ENCODE results near the gene ZFP36L1. TPM values are rescaled to one million over a fixed set of nuclear protein-coding genes. Genes with fewer than 3 reads are reported as not detected.

Gene ZFP36L1
- total and polyA plus RNA-seq, 9 of the 15 experiments (the other 6 are each of a cell fraction or from before 2014, with no cell fraction given) = 1.3 to 26.6 (median 3.7) TPM

DNA sequence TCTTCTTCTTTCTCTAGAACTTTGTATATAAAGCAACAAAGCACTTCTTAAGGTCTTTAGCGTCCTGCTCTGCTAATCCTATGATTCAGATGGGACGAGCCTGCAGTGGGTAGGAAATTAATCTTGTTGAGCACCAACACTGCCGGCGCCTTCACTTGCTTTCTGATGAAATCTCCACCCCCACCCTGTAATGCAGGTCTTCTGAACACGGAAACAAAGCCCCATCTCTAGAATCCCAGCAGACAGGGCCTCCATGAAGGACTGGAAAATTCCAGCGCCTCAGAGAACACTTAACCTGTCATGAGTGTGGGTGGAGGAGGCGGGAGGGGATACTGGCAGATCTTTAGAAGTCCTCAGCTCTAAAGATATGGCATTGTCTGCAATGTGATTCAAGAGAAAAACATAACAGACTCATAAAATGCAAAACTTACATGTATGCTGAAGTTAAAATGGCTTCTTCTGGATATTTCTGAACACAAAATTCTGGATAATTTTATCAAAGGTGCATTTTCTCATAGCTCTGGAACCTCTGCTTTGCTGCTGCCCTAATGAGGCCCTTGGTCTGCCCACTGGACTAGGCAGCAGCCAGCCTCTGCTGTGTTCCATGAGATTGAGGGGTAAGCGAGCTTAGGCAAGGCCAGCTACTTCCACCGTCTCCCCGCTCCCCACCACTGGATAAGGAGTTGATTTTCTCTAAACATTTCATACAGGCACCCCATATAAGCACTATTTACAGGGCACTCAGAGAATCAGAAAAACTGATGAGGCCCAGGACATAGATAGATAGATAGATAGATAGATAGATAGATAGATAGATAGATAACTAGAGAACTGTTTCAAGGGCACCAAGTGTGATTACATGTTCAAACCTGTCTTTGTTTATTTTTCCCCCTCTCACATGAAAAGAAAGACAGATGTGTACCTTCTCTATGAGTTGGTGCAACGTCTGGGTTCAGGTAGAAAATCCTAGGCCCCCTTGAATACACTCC lies 43.1 kb downstream of the ZFP36L1 start (continued):
- TF ChIP-seq, protein P1, sequence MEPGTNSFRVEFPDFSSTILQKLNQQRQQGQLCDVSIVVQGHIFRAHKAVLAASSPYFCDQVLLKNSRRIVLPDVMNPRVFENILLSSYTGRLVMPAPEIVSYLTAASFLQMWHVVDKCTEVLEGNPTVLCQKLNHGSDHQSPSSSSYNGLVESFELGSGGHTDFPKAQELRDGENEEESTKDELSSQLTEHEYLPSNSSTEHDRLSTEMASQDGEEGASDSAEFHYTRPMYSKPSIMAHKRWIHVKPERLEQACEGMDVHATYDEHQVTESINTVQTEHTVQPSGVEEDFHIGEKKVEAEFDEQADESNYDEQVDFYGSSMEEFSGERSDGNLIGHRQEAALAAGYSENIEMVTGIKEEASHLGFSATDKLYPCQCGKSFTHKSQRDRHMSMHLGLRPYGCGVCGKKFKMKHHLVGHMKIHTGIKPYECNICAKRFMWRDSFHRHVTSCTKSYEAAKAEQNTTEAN (CRISPR knock-in tag; IDR thresholded peaks at IDR 0.05) = no peak
- TF ChIP-seq, protein P2, sequence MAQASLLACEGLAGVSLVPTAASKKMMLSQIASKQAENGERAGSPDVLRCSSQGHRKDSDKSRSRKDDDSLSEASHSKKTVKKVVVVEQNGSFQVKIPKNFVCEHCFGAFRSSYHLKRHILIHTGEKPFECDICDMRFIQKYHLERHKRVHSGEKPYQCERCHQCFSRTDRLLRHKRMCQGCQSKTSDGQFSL (CRISPR knock-in tag; IDR thresholded peaks at IDR 0.05) = 0 out of 2 replicates have a peak, but pooled peaks have one; percentile 30
- TF ChIP-seq, protein P2 (tag; IDR thresholded peaks at IDR 0.05) = no peak
- no peak for TF ChIP-seq PTRF (tag; IDR thresholded peaks at IDR 0.05)
- TF ChIP-seq, protein P3, sequence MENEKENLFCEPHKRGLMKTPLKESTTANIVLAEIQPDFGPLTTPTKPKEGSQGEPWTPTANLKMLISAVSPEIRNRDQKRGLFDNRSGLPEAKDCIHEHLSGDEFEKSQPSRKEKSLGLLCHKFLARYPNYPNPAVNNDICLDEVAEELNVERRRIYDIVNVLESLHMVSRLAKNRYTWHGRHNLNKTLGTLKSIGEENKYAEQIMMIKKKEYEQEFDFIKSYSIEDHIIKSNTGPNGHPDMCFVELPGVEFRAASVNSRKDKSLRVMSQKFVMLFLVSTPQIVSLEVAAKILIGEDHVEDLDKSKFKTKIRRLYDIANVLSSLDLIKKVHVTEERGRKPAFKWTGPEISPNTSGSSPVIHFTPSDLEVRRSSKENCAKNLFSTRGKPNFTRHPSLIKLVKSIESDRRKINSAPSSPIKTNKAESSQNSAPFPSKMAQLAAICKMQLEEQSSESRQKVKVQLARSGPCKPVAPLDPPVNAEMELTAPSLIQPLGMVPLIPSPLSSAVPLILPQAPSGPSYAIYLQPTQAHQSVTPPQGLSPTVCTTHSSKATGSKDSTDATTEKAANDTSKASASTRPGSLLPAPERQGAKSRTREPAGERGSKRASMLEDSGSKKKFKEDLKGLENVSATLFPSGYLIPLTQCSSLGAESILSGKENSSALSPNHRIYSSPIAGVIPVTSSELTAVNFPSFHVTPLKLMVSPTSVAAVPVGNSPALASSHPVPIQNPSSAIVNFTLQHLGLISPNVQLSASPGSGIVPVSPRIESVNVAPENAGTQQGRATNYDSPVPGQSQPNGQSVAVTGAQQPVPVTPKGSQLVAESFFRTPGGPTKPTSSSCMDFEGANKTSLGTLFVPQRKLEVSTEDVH (IDR thresholded peaks at IDR 0.05; ENCODE audit: low read depth, partially characterized antibody) = no peak
- TF ChIP-seq, protein P4, sequence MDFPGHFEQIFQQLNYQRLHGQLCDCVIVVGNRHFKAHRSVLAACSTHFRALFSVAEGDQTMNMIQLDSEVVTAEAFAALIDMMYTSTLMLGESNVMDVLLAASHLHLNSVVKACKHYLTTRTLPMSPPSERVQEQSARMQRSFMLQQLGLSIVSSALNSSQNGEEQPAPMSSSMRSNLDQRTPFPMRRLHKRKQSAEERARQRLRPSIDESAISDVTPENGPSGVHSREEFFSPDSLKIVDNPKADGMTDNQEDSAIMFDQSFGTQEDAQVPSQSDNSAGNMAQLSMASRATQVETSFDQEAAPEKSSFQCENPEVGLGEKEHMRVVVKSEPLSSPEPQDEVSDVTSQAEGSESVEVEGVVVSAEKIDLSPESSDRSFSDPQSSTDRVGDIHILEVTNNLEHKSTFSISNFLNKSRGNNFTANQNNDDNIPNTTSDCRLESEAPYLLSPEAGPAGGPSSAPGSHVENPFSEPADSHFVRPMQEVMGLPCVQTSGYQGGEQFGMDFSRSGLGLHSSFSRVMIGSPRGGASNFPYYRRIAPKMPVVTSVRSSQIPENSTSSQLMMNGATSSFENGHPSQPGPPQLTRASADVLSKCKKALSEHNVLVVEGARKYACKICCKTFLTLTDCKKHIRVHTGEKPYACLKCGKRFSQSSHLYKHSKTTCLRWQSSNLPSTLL (IDR thresholded peaks at IDR 0.05) = no peak
- TF ChIP-seq, protein P5, sequence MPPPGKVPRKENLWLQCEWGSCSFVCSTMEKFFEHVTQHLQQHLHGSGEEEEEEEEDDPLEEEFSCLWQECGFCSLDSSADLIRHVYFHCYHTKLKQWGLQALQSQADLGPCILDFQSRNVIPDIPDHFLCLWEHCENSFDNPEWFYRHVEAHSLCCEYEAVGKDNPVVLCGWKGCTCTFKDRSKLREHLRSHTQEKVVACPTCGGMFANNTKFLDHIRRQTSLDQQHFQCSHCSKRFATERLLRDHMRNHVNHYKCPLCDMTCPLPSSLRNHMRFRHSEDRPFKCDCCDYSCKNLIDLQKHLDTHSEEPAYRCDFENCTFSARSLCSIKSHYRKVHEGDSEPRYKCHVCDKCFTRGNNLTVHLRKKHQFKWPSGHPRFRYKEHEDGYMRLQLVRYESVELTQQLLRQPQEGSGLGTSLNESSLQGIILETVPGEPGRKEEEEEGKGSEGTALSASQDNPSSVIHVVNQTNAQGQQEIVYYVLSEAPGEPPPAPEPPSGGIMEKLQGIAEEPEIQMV (tag; conservative IDR thresholded peaks at IDR 0.05; ENCODE audit: low read depth) = no peak
- no peak for TF ChIP-seq SMARCE1 (IDR thresholded peaks at IDR 0.05)
- TF ChIP-seq ZNF76 (CRISPR knock-in tag; IDR thresholded peaks at IDR 0.05; ENCODE audit: borderline replicate concordance) = no peak
- no peak for TF ChIP-seq ZKSCAN1 (IDR thresholded peaks at IDR 0.05; ENCODE audit: low read depth, low read length)
- TF ChIP-seq ZNF507 (tag; conservative IDR thresholded peaks at IDR 0.05) = no peak
- TF ChIP-seq SRSF9 (IDR thresholded peaks at IDR 0.05; ENCODE audit: borderline replicate concordance, low read depth, low read length) = no peak
- TF ChIP-seq TAF9B (IDR thresholded peaks at IDR 0.05; ENCODE audit: partially characterized antibody) = no peak
- TF ChIP-seq MEF2D (tag; conservative IDR thresholded peaks at IDR 0.05; ENCODE audit: low read depth) = no peak
- no peak for TF ChIP-seq ZNF212 (CRISPR knock-in tag; IDR thresholded peaks at IDR 0.05)
- TF ChIP-seq U2AF1 (optimal IDR thresholded peaks at IDR 0.05; ENCODE audit: low read depth, low read length) = no peak
- TF ChIP-seq COPS2 (conservative IDR thresholded peaks at IDR 0.05) = no peak
